NCI-H460 (cell line): ENCODE measurements around the gene PVRIG. TPM values are rescaled to one million over a fixed set of nuclear protein-coding genes. Genes with fewer than 3 reads are reported as not detected.
"Not testable (repeated sequence)": the region's sequence is repeated elsewhere in the genome, so short reads cannot be mapped to it uniquely, and the experiment has no call there.

ENCODE experiments used
- DNase-seq: peaks from one replicate; pipeline ENCODE4 v3.0.0-alpha.2; 2016; ENCODE audit warnings: low read depth; ENCODE audit errors: extremely low read depth
- total RNA-seq: library from RNA; depleted of rRNA; stranded (reverse); fragments of >200 nt; shearing (Covaris generic); gene quantifications from 2 replicates; pipeline ENCODE4 v1.2.3, GENCODE V29; 2014; rRNA removed

PVRIG gene
- total RNA-seq, 1 experiment from 2014 or later = not detected

DNA sequence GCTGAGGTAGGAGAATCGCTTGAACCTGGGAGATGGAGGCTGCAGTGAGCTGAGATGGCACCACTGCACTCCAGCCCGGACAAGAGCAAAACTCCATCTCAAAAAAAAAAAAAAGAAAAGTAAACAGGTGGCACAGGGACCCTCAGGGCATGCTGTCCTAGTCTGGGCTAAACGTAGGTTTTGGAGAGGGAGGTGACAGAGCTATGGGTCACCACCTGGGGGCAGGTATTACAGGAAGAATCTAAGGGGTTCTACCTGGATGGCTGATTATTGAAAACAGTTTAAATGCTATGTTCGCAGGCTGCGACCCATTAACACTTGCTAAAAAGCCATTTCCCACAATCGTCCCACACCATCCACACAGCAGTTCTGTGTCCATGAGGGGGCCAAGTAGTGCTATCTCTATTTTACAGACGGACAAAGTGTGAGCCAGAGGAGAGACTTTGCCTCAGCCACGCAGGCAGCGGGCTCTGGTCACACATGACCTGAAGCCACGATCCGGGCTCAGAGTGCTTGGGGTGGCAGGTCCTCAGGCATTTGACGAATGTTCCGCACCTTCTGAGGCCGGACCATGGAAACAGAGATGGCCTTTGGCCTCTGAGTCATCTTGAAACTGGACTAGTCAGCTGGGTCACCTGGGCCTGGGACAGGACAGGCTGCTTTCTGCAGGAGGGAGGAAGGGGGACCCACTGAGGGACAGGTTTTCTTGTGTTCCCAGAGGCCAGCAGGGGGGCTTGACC is 49.7 kb downstream of the PVRIG start:
- DNase-seq = not testable (repeated sequence)

- DNase-seq = not testable (repeated sequence)
Observed at GRCh38 chr7:100270046-100270918, 50.5 kb downstream of the PVRIG start.

Other genes starting within 250 kb of the PVRIG start
- gene AZGP1, start 243.9 kb upstream of the PVRIG start, total RNA-seq = not detected in 2 replicates
- 16.1 and 19.9 TPM in 2 replicates for gene ZKSCAN1, start 204.4 kb upstream of the PVRIG start, total RNA-seq
- 12.6 and 13.5 TPM in 2 replicates for gene ZSCAN21, start 170.2 kb upstream of the PVRIG start, total RNA-seq
- gene ZNF3, start 138.2 kb upstream of the PVRIG start, total RNA-seq = 29.1 and 30.5 TPM in 2 replicates
- gene COPS6, start 131.0 kb upstream of the PVRIG start, total RNA-seq = 59.3 and 73.8 TPM in 2 replicates
- gene MCM7, start 118.6 kb upstream of the PVRIG start, total RNA-seq = 88.4 and 91.0 TPM in 2 replicates
- 15.8 and 18.1 TPM in 2 replicates for gene AP4M1, start 118.3 kb upstream of the PVRIG start, total RNA-seq
- gene TAF6, start 100.6 kb upstream of the PVRIG start, total RNA-seq = 41.0 and 42.7 TPM in 2 replicates
- 4.7 and 6.9 TPM in 2 replicates for gene CNPY4, start 100.3 kb upstream of the PVRIG start, total RNA-seq
- gene MBLAC1, start 93.0 kb upstream of the PVRIG start, total RNA-seq = 0.69 and 0.89 TPM in 2 replicates
- 81.9 and 83.0 TPM in 2 replicates for gene LAMTOR4, start 71.0 kb upstream of the PVRIG start, total RNA-seq
- 5.7 and 10.2 TPM in 2 replicates for gene TRAPPC14, start 61.2 kb upstream of the PVRIG start, total RNA-seq
- 0.12 and 0.55 TPM in 2 replicates for gene GAL3ST4, start 51.3 kb upstream of the PVRIG start, total RNA-seq
- gene GPC2, start 42.6 kb upstream of the PVRIG start, total RNA-seq = 2.9 and 3.7 TPM in 2 replicates
- gene STAG3, start 42.0 kb upstream of the PVRIG start, total RNA-seq = 0.05 TPM in 1 of 2 replicates, not detected in the other
- not detected in 2 replicates for gene SPDYE3, start 87.8 kb downstream of the PVRIG start, total RNA-seq
- 19.9 and 22.5 TPM in 2 replicates for gene PILRB, start 138.2 kb downstream of the PVRIG start, total RNA-seq
- gene PILRA, start 153.5 kb downstream of the PVRIG start, total RNA-seq = 0.40 and 0.57 TPM in 2 replicates
- gene ZCWPW1, start 208.8 kb downstream of the PVRIG start, total RNA-seq = 0.75 and 1.8 TPM in 2 replicates
- 30.9 and 33.1 TPM in 2 replicates for gene MEPCE, start 209.9 kb downstream of the PVRIG start, total RNA-seq
- 74.0 and 85.1 TPM in 2 replicates for gene PPP1R35, start 216.5 kb downstream of the PVRIG start, total RNA-seq
- gene SPACDR, start 244.3 kb downstream of the PVRIG start, total RNA-seq = 0.27 and 0.43 TPM in 2 replicates